Urothelium cell line (cell line): ENCODE measurements around the gene LOX.
A peak's percentile ranks its signal among the peaks of the same experiment; 100 is the strongest.

Experiments
- DNase-seq: peaks from one replicate; pipeline ENCODE4 v3.0.0; 2011; ENCODE audit warnings: low spot score, mixed read lengths
- FAIRE-seq: peaks from 2 replicates; lab custom pipeline; 2011; peaks lifted over from hg19 to GRCh38; lab: Jason Lieb, UNC

The LOX gene

DNA sequence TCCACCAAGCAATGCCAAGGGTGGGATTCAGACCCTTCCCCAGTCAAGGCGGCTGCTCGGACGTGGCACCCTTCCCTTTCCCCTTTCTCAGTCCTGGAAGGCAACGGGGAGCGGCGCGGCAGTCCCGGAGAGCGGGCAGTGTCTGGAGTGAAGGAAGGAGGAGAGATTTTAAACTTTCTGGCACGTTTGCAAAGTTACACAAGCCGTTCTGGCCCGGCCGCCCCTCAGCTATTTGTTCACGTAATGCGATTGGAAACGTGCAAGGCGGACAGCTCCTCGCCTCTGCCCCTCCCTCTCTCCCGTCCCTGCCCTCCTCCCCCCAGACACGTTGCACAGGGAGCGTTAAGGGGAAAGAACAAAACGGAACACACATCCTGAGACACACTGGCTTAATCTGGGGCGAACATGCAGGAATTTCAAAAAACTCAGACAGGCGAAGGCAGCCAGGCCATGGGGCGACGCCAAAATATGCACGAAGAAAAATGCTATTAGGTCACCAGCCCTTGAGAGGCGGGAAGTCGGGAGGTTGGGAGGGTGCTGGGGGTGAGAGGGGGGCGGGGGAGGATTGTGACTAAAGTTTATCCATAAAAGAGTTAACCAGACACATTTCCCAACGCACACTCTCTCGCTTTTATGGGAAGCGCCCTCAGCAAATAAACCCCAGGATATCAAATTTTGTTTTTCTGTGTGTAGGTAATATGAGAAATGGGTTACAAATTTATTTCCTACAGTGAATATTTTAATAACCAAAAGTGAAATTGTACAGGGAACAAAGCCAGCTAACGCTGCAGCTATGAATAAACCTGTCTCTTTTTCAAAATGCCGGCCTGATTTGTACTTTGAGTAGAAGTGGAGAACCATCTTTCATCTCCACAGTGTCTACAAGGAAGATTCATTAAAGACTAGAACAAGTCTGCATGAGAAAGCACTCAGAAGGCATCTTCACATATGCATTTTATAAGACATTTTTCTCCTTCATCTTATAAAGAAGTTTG, at the start of gene LOX:
Gene LOX (minus strand): TSS at position 144 of the 995 bp plus-strand sequence. CDS start 274 bp downstream, outside the sequence.
- FAIRE-seq (peak; percentile 82), DNase-seq (peak; percentile 81)

DNA sequence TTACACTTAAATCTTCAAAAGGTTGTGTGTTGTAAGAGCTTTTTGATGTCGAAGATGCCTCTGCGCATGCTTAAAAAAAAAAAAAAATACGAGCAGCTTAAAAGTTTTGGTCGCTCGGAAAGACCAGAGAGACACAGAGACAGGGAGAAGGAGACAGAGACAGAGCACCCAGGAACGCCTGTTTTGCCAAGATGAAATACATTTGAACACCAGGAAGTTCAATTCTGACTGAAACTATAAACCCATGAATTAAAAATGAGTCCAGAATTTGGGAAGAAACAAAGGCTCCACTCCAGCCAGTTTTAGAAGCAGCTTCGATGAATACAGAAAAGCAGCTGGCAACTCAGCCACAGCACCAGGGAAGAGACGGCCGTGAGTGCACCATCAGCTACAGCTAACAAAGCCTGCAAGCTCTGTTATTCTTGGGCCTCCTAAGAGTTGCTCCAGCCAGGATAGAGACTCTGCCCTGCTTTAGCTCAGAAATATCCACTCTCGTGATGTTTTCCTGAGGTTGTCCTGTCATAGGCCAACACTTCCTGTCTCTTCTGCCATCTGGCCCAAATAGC, 48.8 kb upstream of the LOX start:
- FAIRE-seq = no peak
- DNase-seq = no peak

DNA sequence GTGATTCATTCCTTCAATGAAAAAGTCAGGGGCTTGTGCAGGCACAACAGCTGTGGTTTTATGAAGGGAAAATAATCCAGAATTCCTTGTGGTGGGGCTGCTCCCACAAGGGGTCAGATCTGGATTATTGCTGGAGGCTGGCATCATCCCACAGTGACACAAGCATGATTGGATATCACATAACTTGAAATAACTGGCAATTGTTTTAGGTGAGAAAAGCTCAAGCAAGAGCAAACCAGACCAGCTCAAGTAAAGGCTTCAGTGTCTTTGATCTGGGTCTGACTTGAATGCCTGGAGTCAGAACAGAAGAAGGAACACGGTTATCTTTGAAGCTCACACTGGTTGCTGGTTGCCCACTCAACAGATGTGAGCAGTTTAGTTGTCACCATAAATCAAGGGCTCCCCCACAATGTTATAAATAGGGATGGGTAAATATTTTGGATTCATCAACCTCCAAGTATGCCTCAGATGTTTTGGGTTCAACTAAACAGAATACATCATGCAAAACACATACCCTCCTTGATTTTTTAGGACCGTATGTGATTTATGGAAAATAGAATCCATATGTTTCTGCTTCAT, 48.2 kb upstream of the LOX start:
- DNase-seq (peak; percentile 13), FAIRE-seq (no peak)

DNA sequence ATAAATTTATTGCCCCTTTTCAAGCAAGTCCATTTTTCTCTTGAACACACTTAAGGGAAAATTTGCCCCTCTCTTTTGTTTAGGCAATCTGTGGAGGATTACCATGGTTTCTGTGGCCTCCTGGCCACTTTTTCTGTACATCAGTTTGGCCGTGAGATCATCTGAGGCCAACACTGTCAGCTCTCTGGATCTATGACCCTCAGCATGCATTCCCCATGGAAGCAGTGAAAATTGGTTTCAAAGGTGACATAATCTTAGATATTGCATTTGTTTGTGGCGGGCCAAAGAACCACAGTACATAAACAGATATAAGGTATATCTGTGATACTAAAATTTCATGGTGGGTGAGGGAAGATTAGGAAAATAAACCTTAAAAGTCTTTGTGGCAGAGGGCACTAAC, 46.7 kb upstream of the LOX start:
- no peak for FAIRE-seq
- no peak for DNase-seq

GRCh38 chr5:122121479-122122465, 43.7 kb upstream of the LOX start:
- no peak for FAIRE-seq
- DNase-seq = peak; percentile 24

DNA sequence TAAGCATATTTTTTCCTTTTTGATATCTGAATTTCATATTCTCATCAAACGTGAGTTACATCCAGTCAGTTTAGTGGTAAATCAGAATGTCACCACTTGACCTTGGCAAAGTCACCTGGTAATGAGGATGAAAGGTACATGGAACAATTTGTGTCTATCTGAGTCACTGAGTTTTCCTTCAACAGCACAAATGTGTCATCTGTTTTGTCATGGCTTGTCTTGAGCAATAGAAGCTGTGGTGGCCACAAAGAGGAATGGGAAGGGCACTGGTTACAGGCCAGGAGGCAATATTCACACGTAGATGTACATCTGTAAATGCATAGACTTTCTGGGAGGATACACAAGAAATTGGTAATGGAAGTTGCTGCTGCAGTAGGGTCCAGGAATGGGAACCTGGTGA, 42.9 kb upstream of the LOX start:
- DNase-seq (no peak), FAIRE-seq (no peak)

DNA sequence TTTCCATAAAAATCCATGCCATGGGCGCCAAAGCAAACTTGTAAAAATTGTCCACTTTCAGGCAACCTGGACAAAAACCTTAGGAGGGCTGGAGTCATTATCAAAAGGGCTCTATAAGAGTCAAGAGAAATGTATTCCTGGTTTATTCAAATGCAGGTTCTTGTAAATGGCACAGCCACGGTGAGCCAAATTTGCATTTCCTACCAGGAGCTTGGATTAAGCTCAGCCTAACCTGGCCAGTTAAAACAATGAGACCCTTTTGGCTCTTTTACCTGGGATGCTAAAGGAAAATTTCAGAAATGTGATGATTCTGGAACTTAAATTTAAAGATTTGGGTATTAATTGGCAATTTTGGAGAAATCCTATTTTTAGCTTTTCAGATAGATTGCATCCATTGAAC, 42.4 kb upstream of the LOX start:
- DNase-seq (no peak), FAIRE-seq (no peak)

DNA sequence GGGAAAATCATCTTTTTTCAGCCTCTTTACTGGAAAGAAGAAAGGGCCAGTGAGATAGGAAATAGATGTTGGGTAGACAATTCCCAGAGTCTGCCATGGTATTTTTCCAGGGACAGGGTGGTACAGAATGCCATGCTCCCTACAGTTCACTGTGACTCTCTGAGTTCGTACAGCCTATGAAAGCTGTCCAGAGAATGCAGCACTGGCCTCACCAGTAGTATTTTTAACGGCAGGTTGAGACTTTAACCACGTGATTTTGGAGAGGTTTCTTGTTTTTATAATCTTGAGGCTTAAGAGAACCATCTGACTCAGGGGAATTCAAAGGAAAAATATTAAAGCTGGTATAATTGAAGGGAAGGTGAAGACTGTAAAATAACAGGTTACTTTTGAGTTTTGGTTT, 41.1 kb upstream of the LOX start:
- FAIRE-seq = no peak
- DNase-seq = no peak

DNA sequence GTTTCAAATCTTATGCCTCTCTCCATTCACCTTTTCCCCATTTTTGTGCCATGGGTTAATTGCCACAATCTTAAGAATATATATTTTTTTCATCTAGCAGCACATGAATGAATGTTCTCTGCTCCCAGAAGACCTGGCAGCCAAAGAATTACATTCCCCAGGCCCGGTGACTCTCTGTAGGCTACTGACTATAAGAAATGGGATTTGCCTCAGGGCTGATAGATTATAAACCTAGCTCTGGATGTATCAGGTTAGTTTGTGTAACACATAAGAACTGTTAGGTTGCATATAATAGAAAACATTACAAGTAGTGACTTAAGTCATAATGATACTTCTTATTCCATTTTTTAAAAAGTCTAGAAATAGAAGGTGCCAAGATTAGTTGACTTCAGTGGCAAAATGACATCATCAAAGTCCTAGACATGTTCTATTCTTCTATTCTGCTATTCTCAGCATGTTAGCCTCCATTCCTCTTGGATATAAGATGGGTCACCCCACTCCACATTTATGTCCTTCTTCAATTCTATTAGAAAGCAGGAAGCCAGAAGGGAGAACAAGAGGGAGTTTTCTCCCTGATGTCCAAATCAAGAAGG, 40.4 kb upstream of the LOX start:
- FAIRE-seq (no peak), DNase-seq (no peak)

DNA sequence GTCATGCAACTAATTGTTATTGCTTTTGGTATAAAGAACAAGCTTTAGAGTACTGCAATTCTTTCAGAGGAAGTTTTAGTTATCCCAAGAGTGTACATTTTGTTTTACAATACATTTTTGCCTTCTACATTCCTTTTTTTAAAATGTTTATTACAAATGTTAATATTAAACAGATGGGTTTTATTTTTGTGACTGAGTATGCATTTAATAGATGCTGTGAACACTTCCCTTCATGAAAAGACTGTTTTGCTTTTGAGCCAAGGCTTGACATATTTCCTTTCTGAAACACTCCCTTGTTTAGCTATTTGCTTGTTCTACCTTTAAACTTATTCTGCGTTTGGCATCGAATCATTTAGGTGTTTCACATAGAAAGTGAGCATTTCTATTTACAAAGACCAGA, 36.4 kb upstream of the LOX start:
- no peak for FAIRE-seq

GRCh38 chr5:122112733-122113558, 34.9 kb upstream of the LOX start:
- FAIRE-seq = no peak
- no peak for DNase-seq

More for the DNA sequence above, 36.4 kb upstream of the LOX start:
- no peak for DNase-seq

GRCh38 chr5:122112063-122112462, 34.0 kb upstream of the LOX start:
- no peak for FAIRE-seq
- DNase-seq = no peak

DNA sequence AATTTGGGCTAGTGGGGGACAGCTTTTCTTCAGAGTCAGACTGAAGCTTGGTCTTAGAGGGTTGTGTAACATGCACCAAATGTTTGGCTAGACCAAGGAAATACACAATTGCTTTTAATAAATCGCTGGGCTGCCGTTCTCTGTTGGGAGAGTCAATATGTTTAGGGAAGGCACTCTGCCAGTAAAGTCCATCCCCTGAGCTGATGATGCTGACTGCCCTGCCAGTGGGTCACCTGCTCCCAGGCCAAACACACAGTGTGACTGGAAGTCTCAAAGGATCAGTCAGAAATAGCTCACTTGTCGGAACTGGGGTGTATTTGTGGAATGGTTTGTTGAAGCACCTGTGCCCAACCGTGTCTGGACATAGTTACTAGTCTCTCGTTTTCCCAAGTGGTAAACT, 33.4 kb upstream of the LOX start:
- no peak for DNase-seq
- no peak for FAIRE-seq

GRCh38 chr5:122110987-122111386, 32.9 kb upstream of the LOX start:
- FAIRE-seq = no peak

DNA sequence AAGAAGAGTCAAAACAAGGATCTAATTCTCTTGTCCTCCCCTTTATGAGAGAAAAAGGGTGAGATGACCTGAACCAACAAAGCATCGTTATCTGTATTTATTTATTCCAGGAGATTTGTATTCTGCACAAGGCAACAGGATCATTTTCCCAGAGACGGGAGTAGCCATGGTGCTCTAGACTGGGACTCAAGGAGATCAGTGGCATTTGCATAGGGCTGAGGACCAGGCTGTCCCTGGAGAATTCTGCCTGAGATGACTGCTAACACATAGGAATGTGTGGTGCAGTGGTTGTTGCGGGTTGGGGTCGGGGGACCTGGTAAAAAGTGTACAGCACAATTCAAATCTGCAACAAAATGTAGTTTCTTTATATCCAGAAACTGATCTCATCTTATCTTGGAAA, 29.0 kb upstream of the LOX start:
- FAIRE-seq = no peak
- no peak for DNase-seq

More at GRCh38 chr5:122110987-122111386, 32.9 kb upstream of the LOX start:
- no peak for DNase-seq

GRCh38 chr5:122105909-122106308, 27.9 kb upstream of the LOX start:
- no peak for FAIRE-seq

DNA sequence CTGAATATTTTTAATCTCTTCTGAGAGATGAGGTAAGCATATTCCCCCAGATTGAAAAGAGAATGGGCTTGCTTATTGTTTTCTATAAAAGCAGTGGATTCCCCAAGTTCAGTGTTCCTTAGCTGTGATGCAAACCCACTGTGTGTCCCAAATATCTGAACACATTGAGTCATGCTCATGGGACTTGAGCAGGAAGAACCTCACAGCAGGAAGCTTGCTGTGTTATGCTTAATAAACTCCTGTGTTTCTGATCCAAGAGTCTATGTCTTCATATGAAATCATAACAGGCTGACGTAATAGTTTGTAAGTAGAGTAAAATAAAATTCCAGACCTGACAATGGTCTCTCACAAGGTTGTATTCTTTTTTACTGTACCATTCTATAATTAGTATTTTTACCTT, 24.8 kb upstream of the LOX start:
- DNase-seq = no peak
- FAIRE-seq = no peak

More at GRCh38 chr5:122105909-122106308, 27.9 kb upstream of the LOX start:
- no peak for DNase-seq

- no peak for DNase-seq
- peak; percentile 52 for FAIRE-seq
Observed at GRCh38 chr5:122101636-122102285, 23.7 kb upstream of the LOX start.
